Neural cell (in vitro differentiated cells): ENCODE measurements around the gene UBE3D. TPM values are rescaled to one million over a fixed set of nuclear protein-coding genes. Genes with fewer than 3 reads are reported as not detected.

Source experiments
- H2AFZ ChIP-seq: fragments of 200-600, 300-800 bp; sonication (generic), shearing (Covaris generic); 2 replicates; pipeline ENCODE4 v1.6.0; 2014; ENCODE audit warnings: low read depth, mild to moderate bottlenecking, antibody characterized with exemption, low read length, moderate library complexity
- H3F3A ChIP-seq: fragments of 200-600 bp; shearing (Covaris generic); 2 replicates; pipeline ENCODE4 v1.6.1; 2016; ENCODE audit warnings: mild to moderate bottlenecking, moderate library complexity, mixed read lengths, antibody characterized with exemption, low read length; ENCODE audit not compliant: insufficient read depth, poor library complexity, severe bottlenecking
- H3K27ac ChIP-seq: fragments of 200-600, 300-800 bp; sonication (generic), shearing (Covaris generic); 2 replicates; pipeline ENCODE4 v1.5.1; 2014; ENCODE audit warnings: mild to moderate bottlenecking, low read length, moderate library complexity
- H3K27me3 ChIP-seq: fragments of 300-800, 200-600 bp; sonication (generic), shearing (Covaris generic); 2 replicates; pipeline ENCODE4 v1.6.0; 2014; ENCODE audit warnings: mild to moderate bottlenecking, low read depth, low read length, moderate library complexity; ENCODE audit not compliant: insufficient read depth
- H3K36me3 ChIP-seq: fragments of 300-800, 200-600 bp; sonication (generic), shearing (Covaris generic); 2 replicates; pipeline ENCODE4 v1.5.1; 2014; ENCODE audit warnings: mild to moderate bottlenecking, antibody characterized with exemption, low read length, moderate library complexity; ENCODE audit not compliant: insufficient read depth
- H3K4me2 ChIP-seq: fragments of 300-800, 200-600 bp; sonication (generic), shearing (Covaris generic); 2 replicates; pipeline ENCODE4 v1.6.0; 2014; ENCODE audit warnings: mild to moderate bottlenecking, low read length
- H3K4me3 ChIP-seq: fragments of 300-800, 200-600 bp; sonication (generic), shearing (Covaris generic); 2 replicates; pipeline ENCODE4 v1.5.1; 2014; ENCODE audit warnings: mild to moderate bottlenecking, low read length, moderate library complexity
- H3K79me2 ChIP-seq: fragments of 200-600 bp; shearing (Covaris generic); replicated peaks from 2 replicates; pipeline ENCODE4 v1.6.0; 2014; ENCODE audit warnings: mild to moderate bottlenecking, low read length, moderate library complexity; ENCODE audit not compliant: insufficient read depth
- H3K9ac ChIP-seq: fragments of 300-800, 200-600 bp; sonication (generic), shearing (Covaris generic); 2 replicates; pipeline ENCODE4 v1.6.1; 2016; ENCODE audit warnings: mild to moderate bottlenecking, low read length, mixed read lengths
- H3K9me2 ChIP-seq: fragments of 200-600 bp; shearing (Covaris generic); 2 replicates; pipeline ENCODE4 v1.6.1; 2016; ENCODE audit warnings: mild to moderate bottlenecking, low read length, mixed read lengths; ENCODE audit not compliant: insufficient read depth
- H3K9me3 ChIP-seq: fragments of 200-600, 300-800 bp; sonication (generic), shearing (Covaris generic); 2 replicates; pipeline ENCODE4 v1.6.1; 2016; ENCODE audit warnings: mild to moderate bottlenecking, mixed run types, low read length, moderate library complexity, mixed read lengths
- H4K20me1 ChIP-seq: fragments of 200-600 bp; shearing (Covaris generic); 2 replicates; pipeline ENCODE4 v1.6.1; 2016; ENCODE audit warnings: mild to moderate bottlenecking, mixed run types; ENCODE audit not compliant: insufficient read depth
- CTCF ChIP-seq: fragments of 450-650 bp; IDR thresholded peaks from 2 replicates; pipeline ENCODE4 v1.5.1; 2014; ENCODE audit warnings: antibody characterized with exemption, mild to moderate bottlenecking, moderate library complexity; ENCODE audit not compliant: poor library complexity, severe bottlenecking
- EP300 ChIP-seq: fragments of 450-650 bp; conservative IDR thresholded peaks from 2 replicates; pipeline ENCODE4 v1.6.1; 2014; ENCODE audit warnings: antibody characterized with exemption, mild to moderate bottlenecking, moderate library complexity; ENCODE audit not compliant: poor library complexity, severe bottlenecking
- EZH2 ChIP-seq: fragments of 200-600, 300-800 bp; shearing (Covaris generic), sonication (generic); IDR thresholded peaks from 2 replicates; pipeline ENCODE4 v1.6.1; 2014; ENCODE audit warnings: antibody characterized with exemption, low read length, borderline replicate concordance, mild to moderate bottlenecking; ENCODE audit not compliant: insufficient read depth, poor library complexity, severe bottlenecking
- MXI1 ChIP-seq: fragments of 450-650 bp; conservative IDR thresholded peaks from 2 replicates; pipeline ENCODE4 v1.6.1; 2014; ENCODE audit warnings: antibody characterized with exemption, mild to moderate bottlenecking; ENCODE audit not compliant: poor library complexity, severe bottlenecking
- POLR2AphosphoS5 ChIP-seq: IDR thresholded peaks from 2 replicates; pipeline ENCODE4 v1.6.1; 2012
- RAD21 ChIP-seq: fragments of 450-650 bp; conservative IDR thresholded peaks from 2 replicates; pipeline ENCODE4 v1.6.1; 2014; ENCODE audit warnings: antibody characterized with exemption, mild to moderate bottlenecking, moderate library complexity
- REST ChIP-seq: IDR thresholded peaks from 2 replicates; pipeline ENCODE4 v1.6.1; 2012; ENCODE audit warnings: borderline replicate concordance
- SMC3 ChIP-seq: fragments of 450-650 bp; conservative IDR thresholded peaks from 2 replicates; pipeline ENCODE4 v1.6.1; 2014; ENCODE audit warnings: antibody characterized with exemption, mild to moderate bottlenecking, moderate library complexity; ENCODE audit not compliant: poor library complexity
- TAF1 ChIP-seq: IDR thresholded peaks from 2 replicates; pipeline ENCODE4 v1.6.1; 2012; ENCODE audit warnings: low read depth
- polyA plus RNA-seq: library from polyadenylated mRNA; depleted of rRNA; stranded (reverse); fragments of >200 nt; gene quantifications from 2 replicates; pipeline ENCODE4 v1.2.3, GENCODE V29; 2014

Gene UBE3D
- polyA plus RNA-seq, 1 donor from 2014 or later, result 11.6 TPM

- no peak overlapping the region for H3K27ac ChIP-seq
- H3K27me3 ChIP-seq, result no peaks in the 10 kb centered on the region
- H4K20me1 ChIP-seq, result no peaks in the 10 kb centered on the region
- TF ChIP-seq EZH2, result no peak
- no peak for TF ChIP-seq RAD21
- TF ChIP-seq MXI1, result no peak
- no peak for TF ChIP-seq TAF1
- TF ChIP-seq REST, result no peak
- TF ChIP-seq SMC3, result no peak
- no peak for TF ChIP-seq POLR2AphosphoS5
- TF ChIP-seq CTCF, result no peak
- TF ChIP-seq EP300, result no peak
- no peaks in the 10 kb centered on the region for H3K36me3 ChIP-seq
- no peak overlapping the region for H3K9ac ChIP-seq
- H3K9me2 ChIP-seq, result no peaks in the 10 kb centered on the region
- H2AFZ ChIP-seq, result no peak overlapping the region
- no peak overlapping the region for H3K4me2 ChIP-seq
- H3F3A ChIP-seq, result no peaks in the 10 kb centered on the region
- H3K79me2 ChIP-seq, result no peaks in the 10 kb centered on the region
- H3K9me3 ChIP-seq, result no peaks in the 10 kb centered on the region
- H3K4me3 ChIP-seq, result no peak overlapping the region
Measured at GRCh38 chr6:82976179-82976578, 89.5 kb downstream of the UBE3D start.

- Histone ChIP-seq H3K4me2 (no peak overlapping the region), H3K9me3 (no peaks in the 10 kb centered on the region), H3K9ac (no peak overlapping the region), H2AFZ (no peak overlapping the region), H3K79me2 (no peaks in the 10 kb centered on the region), H3K4me3 (no peak overlapping the region), H3K36me3 (no peaks in the 10 kb centered on the region), H4K20me1 (no peaks in the 10 kb centered on the region), H3K9me2 (no peaks in the 10 kb centered on the region), H3K27me3 (no peaks in the 10 kb centered on the region), H3F3A (no peaks in the 10 kb centered on the region), H3K27ac (no peak overlapping the region)
- TF ChIP-seq RAD21, result no peak
- TF ChIP-seq EP300, result no peak
- TF ChIP-seq MXI1, result no peak
- TF ChIP-seq CTCF, result no peak
- TF ChIP-seq POLR2AphosphoS5, result no peak
- no peak for TF ChIP-seq EZH2
- TF ChIP-seq REST, result no peak
- no peak for TF ChIP-seq SMC3
- TF ChIP-seq TAF1, result no peak
Measured at GRCh38 chr6:82971877-82972460, 93.7 kb downstream of the UBE3D start.
